Activated effector memory CD4-positive, alpha-beta T cell treated with Interleukin-2 at 50 U/mL for 16 hours (primary cell): ENCODE measurements around the gene MFSD1.

ENCODE experiments used
- DNase-seq: peaks from one replicate; pipeline ENCODE4 v3.0.0-alpha.2; 2020

The MFSD1 gene, protein sequence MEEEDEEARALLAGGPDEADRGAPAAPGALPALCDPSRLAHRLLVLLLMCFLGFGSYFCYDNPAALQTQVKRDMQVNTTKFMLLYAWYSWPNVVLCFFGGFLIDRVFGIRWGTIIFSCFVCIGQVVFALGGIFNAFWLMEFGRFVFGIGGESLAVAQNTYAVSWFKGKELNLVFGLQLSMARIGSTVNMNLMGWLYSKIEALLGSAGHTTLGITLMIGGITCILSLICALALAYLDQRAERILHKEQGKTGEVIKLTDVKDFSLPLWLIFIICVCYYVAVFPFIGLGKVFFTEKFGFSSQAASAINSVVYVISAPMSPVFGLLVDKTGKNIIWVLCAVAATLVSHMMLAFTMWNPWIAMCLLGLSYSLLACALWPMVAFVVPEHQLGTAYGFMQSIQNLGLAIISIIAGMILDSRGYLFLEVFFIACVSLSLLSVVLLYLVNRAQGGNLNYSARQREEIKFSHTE

GRCh38 chr3:158801696-158802408 is at the start of gene MFSD1:
TSS of gene MFSD1 (plus strand) at chr3:158802054. CDS start at chr3:158802153, 99 bp downstream.
- DNase-seq = peak; percentile 83

DNA sequence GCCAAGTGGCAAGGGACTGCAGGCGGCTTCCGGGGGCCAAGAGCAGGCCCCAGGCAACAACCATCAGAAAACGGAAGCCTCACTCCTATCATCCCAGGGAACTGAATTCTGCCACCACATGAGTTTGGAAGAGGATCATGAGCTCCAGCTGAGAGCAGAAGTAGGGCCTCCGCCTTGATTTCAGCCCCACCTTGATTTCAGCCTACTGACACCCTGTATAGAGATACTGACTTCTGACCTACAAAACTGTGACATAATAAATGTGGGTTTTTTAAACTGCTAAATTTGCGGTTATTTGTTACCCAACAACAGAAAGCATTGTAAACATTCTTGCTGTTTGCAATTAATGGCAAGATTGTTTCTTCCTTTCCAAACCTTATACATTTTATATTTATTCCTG is 48.0 kb upstream of the MFSD1 start:
- DNase-seq = no peak

DNA sequence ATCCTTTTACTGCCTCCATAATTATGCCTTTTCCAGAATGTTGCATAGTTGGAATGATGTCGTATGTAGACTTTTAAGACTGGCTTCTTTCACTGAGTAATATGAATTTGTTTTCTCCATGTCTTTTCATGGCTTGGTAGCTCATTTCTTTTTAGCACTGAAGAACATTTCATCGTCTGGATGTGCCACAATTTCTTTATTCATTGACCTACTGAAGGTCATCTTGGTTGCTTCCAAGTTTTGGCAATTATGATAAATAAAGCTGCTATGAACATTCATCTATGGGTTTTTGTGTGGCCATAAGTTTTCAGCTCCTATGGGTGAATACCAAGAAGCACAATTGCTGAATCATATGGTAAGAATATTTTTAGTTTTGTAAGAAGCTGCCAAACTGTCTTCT is 46.4 kb upstream of the MFSD1 start:
- no peak for DNase-seq

DNA sequence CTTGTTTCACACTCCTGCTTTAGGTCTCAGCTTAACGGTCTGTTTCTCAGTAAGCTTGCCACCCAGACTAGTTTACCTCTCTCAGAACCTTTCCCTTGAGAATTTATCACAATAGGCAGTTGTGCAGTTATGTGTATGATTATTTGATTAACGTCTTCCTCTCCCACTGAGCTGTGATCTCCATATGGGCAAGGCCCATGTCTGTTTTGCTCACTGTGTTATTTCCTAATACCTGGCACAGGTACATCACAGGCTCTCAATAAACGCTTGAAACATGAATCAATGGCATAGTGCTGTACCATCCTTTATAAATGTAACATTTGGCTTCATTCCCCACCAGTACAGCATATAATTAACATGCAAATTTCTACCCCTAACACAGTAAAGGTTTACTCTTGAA is 40.5 kb upstream of the MFSD1 start:
- no peak for DNase-seq

DNA sequence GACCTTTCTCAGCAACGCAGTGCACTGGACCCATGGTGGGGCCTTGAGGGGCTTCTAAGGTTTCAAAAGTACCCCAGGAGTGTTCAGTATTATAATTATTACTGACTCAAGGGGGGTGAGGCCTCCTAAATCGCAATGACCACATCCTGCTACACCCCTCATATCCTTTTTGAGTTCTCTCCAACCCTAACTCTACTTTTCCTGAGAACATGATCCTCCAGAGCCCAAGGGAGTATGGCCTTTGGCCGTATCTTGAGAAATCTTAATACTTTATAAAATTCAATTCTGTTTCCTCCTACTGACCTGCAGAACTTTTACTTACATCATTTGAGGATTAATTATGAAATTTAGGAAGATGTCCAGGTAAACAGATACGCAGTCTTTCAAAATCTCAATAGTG is 39.2 kb upstream of the MFSD1 start:
- DNase-seq = no peak

GRCh38 chr3:158763421-158763820 is 38.4 kb upstream of the MFSD1 start:
- no peak for DNase-seq

GRCh38 chr3:158765518-158766205 is 36.2 kb upstream of the MFSD1 start:
- no peak for DNase-seq

DNA sequence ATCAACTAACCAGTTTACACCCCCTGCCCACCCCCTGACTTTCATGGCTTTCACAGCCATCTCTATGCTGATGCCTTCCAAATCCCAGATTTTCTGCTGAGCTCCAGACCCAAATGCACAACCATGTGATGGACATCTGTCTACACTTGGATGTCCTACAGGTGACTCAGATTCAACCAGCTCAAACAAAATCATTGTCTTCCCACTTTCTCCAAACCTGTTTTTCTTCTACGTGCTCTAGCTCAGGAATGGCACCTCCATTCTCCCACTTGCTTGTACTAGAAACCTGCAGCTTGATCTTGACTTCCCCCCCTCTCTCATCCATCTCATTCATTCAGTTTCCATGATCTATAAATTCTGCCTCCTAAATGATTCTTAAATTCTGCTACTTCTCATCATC is 35.5 kb upstream of the MFSD1 start:
- no peak for DNase-seq

GRCh38 chr3:158768361-158768787 is 33.5 kb upstream of the MFSD1 start:
- DNase-seq = no peak

GRCh38 chr3:158768881-158769543 is 32.8 kb upstream of the MFSD1 start:
- DNase-seq = no peak

DNA sequence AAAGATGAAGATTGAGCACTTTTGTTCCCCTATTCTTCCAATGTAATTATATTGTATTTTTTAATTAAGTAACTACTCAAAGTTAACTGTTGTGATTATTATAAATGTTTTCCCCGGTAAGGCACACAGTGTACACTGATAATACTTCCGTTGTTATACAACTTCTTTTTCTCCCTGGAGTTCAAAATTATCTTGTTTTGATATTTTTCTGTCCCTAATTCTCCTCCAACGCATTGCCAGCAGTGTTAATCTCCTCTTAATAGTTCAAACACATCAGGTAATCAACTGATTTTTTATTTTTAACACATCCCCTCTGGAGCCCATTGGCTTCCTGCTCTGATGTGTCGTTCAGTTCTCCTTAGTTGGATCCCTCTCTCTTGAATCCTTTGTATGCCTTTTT is 32.3 kb upstream of the MFSD1 start:
- no peak for DNase-seq

DNA sequence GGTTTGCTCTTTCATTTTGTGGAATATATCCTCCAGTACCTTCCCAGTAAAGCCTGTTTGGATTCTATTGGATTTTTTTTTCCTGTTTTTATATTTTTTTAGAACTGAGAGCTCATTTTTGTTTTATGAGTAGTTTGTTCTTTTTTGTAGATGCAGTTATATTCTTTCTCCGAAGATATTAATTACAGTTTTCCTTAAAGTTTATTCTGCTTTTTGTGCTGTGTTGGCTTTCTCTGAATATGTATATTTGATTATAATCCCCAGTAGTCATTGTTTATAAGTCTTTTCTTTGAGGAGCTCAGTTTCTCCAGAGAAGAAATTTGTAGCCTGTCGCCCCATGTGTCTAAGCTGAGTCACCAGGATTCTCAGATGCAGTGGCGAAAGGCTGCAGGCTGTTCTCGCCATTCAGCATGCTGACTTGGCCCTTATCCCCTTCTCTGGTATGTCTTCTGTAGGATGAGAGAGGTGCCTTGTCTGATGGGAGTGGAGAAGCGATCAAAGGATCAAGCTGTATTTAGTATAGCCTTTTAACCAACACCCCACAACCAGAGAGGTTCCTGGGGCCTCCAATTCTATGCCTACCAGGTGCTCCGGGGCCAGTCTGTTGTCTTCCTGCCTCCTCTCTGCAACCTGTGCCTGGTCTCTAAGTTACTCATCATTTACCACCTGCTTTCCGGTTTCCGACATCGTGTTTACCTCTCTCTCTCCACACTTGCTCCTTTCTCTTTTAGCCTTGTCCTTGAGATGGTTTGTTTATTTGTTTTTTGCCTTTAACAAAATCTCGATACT is 31.7 kb upstream of the MFSD1 start:
- no peak for DNase-seq

GRCh38 chr3:158770741-158771350 is 31.0 kb upstream of the MFSD1 start:
- no peak for DNase-seq

GRCh38 chr3:158771577-158771976 is 30.3 kb upstream of the MFSD1 start:
- no peak for DNase-seq

- no peak for DNase-seq
Measured at GRCh38 chr3:158771982-158772381, 29.9 kb upstream of the MFSD1 start.

DNA sequence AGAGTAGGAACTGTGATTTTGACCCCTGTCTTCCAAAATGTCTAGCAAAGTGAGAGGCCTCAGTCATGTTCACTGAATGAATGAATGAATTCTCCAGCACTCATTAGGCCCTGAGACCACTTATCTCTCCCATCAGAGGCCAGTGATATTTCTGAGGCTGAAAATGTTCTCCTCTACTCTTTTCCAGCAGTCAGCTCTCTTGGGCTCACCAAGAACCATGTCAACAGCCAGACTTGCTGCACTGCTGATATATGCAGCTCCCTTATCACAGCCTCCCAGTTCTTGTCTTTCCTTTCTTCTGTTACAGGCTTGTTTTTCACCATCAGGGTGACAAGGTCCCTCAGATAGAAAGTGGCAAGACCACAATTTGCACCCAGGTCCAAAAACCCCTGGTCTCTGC is 28.7 kb upstream of the MFSD1 start:
- DNase-seq = no peak

GRCh38 chr3:158773845-158774830 is 27.7 kb upstream of the MFSD1 start:
- DNase-seq = no peak

- DNase-seq = no peak
Measured at GRCh38 chr3:158774965-158775364, 26.9 kb upstream of the MFSD1 start.

DNA sequence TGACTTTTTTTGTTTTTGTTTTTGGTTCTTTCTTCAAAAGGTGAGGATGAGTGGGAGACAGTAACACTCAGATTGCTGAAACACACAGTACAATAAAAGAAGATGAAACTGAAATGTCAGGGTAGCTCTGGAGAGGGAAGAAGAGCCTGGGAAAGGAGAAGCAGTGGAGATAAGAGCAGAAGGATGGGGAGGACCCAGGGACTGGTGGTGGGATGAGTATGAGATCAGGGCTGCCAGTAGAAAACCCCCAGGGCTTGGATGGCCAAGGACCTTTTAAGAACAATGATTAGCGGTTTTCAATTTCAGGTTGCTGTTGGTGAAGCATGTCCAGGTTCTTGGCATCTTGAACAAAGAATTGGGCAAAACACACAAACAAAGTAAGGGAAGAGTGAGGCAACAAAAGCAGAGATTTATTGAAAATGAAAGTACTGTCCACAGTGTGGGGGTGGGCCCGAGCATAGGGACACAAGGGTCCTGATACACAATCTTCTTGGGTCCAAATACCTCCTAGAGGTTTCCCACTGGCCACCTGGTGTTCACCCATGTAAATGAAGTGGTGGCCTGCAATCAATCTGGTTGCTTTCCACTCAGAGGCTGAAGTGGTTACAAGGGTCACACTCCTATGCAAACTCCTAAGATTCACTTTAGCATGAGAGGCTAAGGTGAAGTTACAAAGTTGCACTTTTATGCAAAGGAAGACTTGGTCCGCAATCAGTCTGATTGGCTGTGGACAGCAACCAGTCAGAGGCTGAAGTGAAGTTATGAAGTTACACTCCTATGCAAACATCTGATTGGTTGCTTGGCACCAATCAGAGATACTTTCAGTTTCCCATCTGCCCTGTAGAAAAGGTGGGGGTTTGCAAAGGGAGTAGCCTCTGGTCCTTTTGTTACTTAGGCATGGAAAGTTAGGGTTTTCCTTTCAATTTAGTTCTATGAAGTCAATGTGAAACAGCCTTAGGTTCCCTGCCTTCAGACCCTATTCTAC is 26.1 kb upstream of the MFSD1 start:
- no peak for DNase-seq
